ENCODE data around the gene CLSTN2. TPM values are rescaled to one million over a fixed set of nuclear protein-coding genes. Genes with fewer than 3 reads are reported as not detected.

The CLSTN2 gene
- polyA plus RNA-seq, 12 donors = 2.5 to 5.7 (median 3.4) TPM; not detected in 1

DNA sequence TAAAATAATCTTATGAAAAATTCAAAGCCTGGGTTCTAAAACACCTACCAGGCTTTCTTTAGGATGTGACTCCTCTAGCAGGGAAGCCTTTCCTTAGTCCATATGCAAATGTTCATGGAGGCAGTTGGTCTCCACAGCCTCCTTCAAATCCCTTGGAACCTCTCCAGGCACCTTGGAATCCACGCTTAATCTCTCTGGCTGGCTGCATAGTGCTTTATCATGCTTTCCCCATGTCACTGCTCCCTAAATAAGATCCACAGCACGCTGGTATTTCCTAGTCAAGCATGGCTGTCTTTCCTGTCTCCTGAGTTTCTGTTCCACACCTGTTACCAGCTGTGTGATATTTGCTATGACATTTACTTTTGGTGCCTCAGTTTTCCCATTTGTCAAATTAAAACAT lies 71.3 kb downstream of the CLSTN2 start:
- DNase-seq = no peak

DNA sequence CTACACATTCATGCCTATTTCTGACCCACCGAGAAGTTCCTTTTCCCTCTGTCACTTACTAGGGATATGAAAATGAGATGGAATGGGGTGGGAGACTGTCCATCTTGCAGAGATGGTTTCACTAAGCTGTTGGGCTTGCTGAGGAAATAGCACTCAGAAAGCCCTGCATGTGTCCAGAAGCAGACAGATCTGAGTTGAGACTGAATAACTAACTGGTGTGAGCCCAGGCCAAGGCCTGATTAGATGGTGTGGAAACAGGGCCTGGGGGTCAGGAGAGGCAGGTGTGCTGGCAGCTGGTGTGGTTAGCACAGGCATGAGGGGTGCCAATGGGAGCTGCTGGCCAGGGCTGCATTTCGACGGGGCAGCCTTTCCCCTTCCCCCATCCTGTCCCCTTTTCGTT lies 72.1 kb downstream of the CLSTN2 start:
- no peak for DNase-seq

DNA sequence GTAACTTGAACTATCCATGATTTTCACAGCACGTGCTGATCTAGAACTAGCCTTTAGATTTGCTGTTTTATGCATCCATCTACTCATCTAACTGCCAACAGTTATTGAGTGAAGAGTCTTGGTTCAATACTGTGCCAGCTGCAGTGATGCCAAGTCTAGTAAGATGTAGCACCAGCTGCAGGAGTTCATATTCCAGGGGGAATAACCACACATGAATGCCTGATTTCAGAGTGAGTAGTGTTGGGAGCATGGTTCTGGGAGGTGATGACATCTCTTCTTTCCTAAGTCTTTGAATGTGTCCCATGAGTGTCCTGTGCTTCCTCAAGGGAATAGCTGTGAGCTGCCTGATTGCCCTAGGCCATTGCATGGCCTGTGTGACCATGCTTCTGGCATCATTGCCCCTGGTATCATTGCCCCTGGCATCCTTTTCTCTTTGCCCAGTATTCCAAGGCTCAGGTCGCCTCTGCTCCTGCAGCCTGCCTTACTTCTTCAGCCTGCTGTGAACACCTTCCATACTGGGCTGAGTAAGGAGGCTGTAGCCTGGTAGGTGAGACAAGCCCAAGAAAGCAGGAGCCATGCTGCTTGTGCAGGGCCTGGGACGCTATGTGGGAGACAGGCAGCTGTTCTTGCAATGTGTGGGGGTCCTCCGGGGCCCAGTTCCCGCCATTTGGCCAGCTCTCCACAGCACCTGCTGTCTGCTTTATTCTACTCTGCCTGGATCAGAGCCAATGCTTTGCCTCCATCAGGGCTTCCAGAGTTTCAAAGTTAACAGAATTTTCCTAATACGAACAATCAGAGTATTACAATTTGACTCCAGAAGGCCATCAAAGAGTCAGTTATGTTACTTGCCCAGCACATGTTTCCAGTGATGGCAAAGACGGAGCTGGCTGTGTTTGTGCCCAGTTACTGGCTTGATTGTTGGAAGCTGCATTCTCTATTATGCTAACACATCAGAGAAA lies 73.2 kb downstream of the CLSTN2 start:
- peak; percentile 30 for DNase-seq

DNA sequence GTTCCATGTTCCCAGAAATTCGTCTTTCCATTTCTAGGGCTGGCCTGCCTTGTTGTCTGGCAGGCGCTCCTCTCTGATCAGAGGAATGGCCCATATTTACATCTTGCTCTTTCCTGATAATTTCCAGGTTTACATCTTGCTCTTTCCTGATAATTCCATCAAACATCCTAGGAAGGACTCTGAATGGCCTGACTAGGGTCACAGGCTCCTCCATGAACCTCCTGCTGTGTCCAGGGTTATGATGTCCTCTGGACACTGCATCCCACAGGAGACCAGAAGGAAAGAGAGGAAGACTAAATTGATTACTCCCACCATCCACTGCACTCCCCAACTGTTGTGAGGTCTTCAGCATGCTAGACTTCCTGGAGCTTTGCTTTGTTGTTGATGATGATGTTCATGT lies 75.4 kb downstream of the CLSTN2 start:
- DNase-seq = no peak

DNA sequence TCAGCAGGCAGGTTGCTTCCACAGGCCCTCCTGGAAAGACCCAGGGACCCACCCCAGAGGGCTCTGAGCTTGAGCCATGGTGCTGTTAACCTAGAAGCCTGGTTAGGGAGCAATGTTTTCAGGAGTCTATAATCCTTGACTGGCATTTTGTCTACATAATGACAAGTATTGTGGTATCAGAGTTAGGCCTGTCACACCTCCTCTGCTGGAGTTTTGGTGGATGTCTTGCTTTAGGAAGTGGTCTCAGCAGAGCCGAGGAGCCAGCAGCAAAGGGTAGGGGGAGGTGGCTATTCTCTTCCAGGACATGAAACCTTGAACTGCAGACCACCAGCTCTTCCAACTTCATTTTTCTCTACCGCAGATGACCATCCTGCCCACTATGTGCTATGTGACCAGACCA lies 76.1 kb downstream of the CLSTN2 start:
- no peak for DNase-seq

DNA sequence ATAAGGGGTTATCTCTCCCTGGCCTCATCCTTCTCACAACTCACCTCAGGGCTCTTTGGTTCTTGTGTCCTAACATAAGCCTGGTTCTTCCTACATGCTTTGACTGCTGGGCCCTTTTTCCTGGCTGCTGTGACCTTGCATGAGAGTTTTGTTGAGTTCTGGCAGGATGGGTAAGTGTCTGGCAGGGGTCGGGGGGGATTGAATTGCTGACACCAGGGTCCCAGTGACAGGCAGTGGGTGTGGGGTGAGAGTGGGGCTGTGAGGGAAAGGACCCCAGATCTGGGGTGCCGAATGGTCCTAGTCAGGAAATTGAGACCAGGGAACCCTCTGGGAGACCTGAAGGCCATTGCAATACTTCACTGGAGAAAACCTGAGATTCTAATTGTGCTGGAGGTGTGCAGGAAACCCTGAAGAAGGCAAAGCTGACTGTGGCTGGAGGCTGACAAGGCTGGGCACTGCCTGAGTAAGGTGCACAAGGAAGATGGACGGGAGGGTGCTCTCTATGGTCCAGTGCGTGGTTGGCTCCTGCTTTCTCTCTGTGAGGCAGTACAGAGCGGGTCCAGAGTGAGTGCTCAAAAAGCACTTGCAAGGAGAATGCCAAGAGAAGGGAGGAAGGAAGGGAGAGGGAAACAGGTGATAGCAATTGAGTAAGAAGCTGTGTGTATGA lies 76.8 kb downstream of the CLSTN2 start:
- no peak for DNase-seq

DNA sequence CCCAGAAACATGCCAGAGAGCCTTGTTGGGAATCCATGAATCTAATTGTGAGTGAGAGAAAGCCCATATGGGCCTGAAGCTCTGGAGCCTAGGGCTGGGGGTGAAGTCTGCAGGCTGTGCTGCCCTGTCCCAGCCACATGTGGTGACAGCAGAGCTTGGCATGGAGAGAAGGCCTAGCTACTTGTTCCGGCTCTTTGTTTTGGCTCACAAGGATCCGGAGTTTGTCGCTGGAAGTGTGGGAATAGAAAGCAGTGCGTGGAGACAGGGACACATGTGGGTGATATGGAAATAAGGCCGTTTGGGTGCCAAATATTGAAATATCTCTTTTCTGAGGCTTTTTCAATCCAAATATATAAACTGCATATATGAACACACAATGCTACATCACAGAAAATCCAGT lies 78.2 kb downstream of the CLSTN2 start:
- DNase-seq = no peak

DNA sequence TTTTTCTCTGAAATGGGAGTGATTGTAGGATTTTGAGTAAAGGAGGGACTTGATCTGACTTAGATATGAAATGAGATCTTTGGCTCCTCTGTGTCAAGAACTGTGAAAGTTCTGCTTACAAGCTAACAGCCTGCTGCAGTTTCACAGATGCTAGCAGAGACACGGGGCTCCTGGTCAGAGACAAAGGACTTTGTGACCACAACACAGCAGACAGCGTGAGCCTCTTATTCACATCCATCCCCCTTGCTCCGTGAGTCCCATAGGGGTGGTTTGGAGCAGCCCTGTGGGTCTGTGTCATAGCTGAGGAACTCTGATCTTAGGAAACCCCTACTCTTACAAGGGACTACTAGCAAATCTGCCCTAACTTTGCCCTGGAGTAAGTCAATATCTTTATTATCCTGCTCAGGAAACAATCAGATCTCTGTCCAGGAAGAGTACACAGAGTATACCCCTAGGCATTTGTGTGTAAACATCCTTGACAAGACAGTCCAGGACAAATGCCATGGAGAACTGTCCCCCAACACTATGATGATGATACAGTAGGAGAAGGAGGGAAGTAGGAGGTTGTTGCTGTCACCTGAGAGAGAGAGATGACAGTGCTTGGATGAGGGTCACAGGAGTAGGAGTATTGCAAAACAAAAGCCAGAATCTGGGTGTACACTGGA lies 80.0 kb downstream of the CLSTN2 start:
- no peak for DNase-seq

DNA sequence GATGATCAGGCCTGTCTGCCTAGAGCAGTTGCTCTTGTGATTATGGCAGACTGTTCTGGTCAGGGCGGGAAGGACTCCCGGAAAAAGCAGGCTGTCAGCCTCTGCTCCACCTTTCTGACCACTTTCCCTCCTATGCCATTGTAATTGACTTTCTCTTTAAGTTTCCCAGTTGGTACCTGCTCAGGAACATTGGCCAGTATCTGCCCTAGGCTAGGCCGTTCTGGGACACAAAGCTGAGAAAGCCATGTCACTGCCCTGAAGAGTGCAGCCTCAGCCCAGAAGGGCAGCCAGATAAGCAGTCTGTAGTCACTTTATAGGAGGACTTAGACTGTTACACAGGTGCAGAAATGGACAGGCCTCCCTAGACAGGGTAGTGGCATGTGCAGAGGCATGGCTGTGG lies 80.8 kb downstream of the CLSTN2 start:
- no peak for DNase-seq

DNA sequence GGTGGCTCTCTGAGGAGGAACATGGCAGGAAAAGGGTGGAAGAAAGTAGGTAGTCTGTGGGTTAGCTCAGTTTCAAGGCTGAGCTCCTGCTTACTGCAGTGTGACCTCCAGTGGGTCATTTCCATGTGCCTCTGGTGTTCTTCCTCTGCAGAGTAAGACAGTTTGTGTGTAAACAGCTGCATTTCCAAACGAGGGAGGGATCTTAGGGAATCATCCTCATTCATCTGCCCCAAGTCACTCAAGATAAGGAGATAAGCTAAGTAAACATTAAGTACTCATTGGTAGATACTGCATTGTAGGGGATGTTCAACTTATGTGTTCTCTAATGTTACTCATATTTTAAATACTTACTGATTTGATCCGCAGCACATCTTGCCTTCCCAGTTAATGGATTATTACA lies 83.6 kb downstream of the CLSTN2 start:
- no peak for DNase-seq

DNA sequence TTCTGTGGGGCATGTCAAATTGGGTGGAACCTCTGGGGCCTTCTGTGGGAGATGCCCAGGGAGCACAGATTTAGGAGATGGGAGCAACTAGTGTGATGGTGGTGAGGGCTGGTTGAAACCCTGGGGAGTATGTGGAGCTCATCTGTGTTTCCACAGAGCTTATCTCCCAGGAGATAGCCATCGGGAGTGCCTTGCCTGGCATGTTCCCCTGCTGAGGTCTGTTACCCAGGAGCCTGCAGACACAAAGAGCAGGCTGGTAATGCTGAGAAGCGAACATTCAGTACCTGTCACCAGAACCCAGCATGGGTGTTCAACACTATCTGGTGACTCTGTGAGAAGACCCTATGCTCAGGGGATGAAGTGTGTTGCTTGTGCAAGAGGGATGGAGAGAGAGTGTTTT lies 85.0 kb downstream of the CLSTN2 start:
- DNase-seq = no peak

DNA sequence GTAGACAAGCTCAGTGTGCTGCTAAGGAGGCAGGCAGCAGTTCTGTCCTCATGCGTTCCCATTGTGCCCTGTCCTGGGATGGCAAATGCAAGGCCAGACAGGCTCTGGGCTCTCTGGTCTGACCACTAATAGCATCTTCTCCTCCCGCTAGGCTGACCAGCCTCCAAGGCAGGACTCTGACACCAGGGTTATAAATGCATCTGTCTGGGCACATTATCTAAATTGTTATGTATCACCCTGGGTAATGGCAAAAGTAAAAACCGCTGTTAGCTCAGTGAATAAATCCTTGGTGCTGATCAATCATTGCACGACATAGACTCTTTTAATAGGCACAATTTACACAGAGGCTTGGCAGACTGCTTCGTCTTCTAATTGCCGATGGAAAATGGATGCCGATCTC lies 85.6 kb downstream of the CLSTN2 start:
- DNase-seq = no peak

DNA sequence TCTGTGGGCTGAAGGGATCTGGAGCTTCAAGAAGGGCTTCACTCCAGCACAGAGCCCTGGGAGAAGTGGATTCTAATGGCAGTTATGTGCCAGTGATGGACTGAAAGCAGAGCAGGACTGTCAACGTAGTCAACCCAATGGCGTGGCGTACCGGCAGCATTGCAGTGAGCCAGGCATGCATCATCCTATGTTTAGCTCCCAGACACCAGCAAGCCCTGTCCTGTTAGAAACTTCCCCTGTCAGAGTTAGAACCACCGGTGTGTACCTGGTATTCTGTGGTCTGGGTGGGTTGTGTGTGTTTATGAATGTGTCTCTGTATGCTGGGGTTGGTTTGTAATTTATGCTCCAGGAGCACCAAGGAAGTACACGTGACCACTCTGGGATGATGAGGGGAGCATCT lies 86.3 kb downstream of the CLSTN2 start:
- DNase-seq = no peak

DNA sequence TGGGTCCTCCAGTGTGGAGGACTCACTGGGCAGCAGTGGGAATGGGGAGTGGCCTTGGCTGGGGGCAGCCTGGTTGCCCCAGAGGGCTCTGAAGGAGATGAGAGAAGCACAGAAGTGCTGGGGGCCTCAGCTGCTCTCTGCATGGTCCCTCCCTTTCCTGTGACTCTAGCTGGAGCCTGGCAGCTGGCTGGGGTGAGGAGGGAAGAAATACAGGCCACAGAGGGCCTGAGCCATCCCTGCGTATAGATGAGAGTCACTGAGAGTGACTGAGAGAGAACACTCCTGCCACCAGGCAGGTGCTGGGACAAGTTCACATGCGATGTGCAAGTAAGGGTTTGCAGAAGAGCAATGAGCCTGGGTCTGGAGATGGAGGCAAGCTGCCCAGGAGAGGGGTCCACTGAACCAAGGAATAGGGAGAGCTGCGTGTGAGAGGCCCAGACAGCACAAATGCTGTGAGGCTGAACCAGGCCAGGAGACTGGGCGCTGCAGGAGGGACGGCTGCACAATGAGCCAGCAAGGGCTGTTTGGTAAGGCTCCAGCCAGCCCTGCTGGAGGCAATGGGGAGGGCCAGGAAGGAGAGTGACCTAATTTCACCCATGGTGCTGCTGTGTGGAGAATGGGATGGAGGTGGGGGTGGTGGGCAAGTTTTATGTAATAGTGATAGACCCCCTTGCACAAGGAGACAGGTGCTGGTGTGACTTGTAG lies 87.2 kb downstream of the CLSTN2 start:
- DNase-seq = no peak

DNA sequence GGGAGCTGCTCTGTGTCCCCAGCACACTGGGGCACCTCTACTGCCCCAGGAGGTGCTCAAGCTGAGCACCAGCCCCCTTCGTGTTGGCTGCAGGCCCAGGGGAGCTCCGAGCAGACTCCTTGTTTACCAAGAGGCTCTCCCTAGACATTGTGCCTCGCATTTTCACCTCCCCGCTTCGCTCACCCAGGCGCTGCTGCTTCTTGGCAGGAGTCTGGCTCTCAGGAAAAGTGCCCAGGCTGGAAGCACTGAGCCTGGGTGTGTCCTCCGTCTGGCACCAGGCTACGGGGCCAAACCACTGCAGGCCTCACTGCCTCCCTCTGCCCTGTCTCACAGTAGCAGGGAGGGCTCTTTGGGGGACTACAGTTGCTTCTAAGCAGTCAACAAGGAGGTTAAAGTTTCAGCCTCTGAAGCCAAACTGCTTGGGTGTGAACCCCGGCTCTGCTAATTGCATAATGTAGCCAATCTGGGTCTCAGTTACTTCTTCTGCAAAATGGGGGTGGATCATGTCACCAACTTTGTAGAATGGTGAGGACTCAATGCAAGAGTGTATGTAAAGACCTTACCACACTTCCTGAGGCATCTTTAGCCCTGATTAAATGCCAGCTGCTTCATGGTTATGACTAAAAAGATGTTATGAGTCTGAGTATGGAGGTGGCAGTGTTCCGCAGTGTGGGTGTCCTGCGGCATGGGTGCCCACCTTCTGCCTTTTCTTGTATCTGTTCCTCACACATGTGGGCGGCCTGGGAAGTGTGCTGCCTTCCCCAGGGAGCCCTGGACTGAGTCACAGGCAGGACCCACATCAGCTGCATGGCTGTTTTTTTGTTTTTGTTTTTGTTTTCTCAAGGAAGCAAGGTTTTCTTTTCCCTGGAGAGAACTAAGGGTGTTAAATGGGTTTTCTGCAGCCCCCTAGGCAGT lies 88.9 kb downstream of the CLSTN2 start:
- no peak for DNase-seq

DNA sequence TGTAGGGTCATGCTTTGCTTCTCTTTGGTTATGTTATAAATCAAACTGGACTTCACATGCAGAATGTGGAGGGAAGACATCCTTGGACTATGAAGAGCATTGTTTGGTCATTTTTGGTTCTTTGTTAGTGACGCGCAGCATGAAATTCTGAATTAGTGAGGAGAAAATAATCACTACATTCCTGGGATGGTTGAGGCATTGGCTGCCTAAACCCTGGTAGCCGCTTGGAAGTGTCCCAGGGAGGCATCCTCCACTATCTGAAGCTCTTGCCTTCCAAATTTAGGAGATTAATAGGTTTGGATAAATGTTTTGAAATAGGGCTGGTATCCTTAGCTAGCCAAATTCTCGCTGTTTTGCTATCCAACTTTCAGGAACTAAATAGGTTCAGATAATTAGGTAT lies 96.2 kb downstream of the CLSTN2 start:
- DNase-seq = no peak

DNA sequence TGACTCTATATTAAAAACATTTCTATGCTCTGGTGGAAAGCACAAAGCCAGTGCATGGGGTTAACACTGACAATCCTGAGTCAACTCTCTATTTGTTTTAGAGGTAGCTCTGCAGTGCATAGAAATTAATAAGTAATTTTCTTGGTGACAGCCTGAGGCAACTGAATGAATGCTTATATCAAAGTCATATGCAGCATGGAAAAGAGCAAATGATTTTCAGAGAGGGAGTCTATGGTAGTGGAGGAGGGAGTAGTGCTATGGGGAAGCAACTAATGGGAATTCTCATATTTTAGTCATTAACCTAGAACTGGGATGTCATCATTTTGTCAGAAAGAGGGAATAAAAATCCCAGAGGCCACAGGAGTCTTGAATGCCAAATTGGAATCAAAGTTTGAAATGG lies 99.1 kb downstream of the CLSTN2 start:
- no peak for DNase-seq

DNA sequence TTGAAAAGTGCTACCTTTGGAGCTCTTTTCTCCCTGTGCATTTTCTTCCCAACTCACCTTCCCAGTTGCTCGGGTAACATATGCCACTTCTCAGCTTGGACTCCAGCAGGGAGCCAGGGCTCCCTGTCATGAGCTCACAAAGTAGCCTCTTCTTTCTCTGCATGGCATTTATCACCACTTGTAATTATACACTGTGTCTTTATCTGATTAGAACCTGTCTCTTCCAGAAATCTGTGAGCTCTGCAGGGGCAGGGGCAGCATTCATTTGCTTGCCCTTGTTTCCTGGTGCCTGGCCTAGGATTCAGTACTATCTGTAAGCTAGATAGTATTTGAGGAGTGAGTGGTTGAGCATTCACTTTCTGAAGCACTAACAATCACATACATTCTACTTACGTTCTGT lies 100.9 kb downstream of the CLSTN2 start:
- no peak for DNase-seq

DNA sequence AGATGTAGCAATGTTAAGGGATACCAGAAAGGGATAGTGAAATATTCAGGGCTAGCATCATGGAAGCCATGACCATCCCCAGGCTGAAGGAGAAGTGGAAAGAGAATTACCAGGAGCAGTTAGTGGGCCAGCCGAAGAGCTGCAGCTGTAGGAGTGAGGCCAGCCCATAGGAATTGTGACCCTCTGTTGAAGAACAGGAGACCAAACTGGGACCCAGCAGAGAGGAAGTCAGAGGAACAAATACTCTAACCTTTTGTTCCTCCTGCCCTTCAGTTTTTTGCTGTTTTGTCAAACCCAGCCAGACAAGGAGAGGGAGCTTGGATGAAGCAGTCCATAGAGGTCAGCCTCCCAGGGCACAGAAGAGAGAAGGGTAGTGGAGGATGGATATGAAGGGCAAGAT lies 115.4 kb downstream of the CLSTN2 start:
- no peak for DNase-seq

DNA sequence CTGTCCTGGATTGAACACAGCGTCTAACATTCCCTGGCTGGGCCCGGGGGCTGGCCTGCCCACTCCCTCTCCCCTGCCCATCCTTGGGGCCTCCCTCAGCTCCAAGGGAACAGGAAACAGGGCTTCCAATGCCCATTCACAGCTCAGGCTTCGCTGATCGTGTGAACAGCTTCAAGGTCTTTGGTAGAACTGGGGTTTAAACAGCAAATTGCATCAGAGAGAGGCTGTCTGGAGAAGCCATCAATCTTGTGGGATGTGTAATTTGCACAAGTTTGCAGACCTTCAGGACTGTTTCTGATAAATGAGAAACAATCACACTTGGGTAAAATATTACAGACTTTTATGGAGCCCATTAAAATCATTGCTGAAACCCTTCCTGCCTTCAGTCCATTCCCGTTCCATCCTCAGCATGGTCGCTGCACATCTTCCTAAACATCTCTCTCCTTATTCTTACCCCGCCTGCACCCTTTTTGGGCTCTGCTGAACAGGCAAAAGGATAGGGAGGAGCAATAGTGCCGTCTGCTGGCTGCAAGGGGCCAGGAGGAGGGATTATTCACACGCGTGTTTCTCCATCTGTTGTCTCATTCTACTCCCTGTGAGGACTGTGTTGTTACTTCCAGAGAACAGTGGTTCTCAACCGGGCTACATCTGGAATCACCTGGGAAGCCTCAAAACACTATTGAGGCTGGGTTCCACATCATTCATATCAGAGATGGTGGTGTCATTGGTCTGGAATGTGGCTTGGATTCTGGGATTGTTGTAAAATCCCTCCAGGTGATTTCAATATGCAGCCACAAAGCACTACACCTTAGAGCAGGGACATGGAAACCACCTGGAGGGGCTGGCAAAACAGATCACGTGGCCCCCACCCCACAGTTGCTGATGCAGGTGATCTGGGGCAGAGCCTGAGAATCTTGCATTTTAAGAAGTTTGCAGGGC lies 116.3 kb downstream of the CLSTN2 start:
- DNase-seq = peak; percentile 9

Measured in muscle of arm (tissue), 12 donors.